Right cardiac atrium (tissue), 5 donors: ENCODE results near the gene TMEM163. TPM values are rescaled to one million over a fixed set of nuclear protein-coding genes. Genes with fewer than 3 reads are reported as not detected.

Source experiments
- ATAC-seq, 2 donors: fragments of 200-7000 bp; cut with Tn5 transposase; one replicate each; pipeline versions ENCODE4 v1.8.0 to v1.9.1; 2020; ENCODE audit warnings: moderate library complexity in 2 of 2, mild to moderate bottlenecking in 1 of 2
- DNase-seq, 3 donors: peaks; one replicate each; pipeline ENCODE4 v3.0.0-alpha.2; 2020
- H3K27ac ChIP-seq: one replicate; pipeline ENCODE4 v1.5.1; 2013; ENCODE audit warnings: mild to moderate bottlenecking, low read length, control low read depth, moderate library complexity
- H3K27me3 ChIP-seq: one replicate; pipeline ENCODE4 v1.6.1; 2013; ENCODE audit not compliant: control insufficient read depth, insufficient read depth
- H3K4me1 ChIP-seq: one replicate; pipeline ENCODE4 v1.6.1; 2013; ENCODE audit warnings: low read length; ENCODE audit not compliant: control insufficient read depth, insufficient read depth
- H3K4me3 ChIP-seq: one replicate; pipeline ENCODE4 v1.5.1; 2013; ENCODE audit warnings: low read length, control low read depth
- H3K9me3 ChIP-seq: one replicate; pipeline ENCODE4 v1.6.1; 2013; ENCODE audit warnings: low read length; ENCODE audit not compliant: control insufficient read depth
- WGBS: extraction: QIAGEN DNeasy Blood & Tissue Kit; methylation state at CpG from one replicate; pipeline ENCODE4 v1.1.7; 2013; 5-methylcytosine and 5-hydroxymethylcytosine counted together
- intact Hi-C, 4 donors: fragments of 100-400 bp; cut with DNase I; formaldehyde crosslinking; loops; one replicate each; pipeline versions ENCODE4 v1.11.0 to v1.14.0; 2022 to 2023
- polyA plus RNA-seq: library from polyadenylated mRNA; stranded (reverse); fragments of 200-250 nt; gene quantifications from one replicate; pipeline ENCODE4 v1.2.3, GENCODE V29; 2013
- total RNA-seq, 4 donors: library from RNA; stranded (reverse); fragmentation: NEBNext Ultra II Directional; extraction: Animal tissue kit (Norgen Biotek cat#: 25700); gene quantifications; one replicate each; pipeline ENCODE4 v1.2.1, GENCODE V29; 2021
- donor health status: healthy with polysubstance abuse.
- donor health status: DM: no; HTN: yes; CAD: no.
- donor health status: DM: no; HTN: no; CAD: no.
- donor health status: DM: no; HTN: yes; CAD: no; lungs with severe emphysema.
- donor health status: DM: yes; HTN: yes; CAD: no.

TMEM163 gene
- total and polyA plus RNA-seq, 5 donors = 3.3 to 7.1 (median 4.9) TPM

- 67% methylated on average over 10 of the region's 10 CpGs for WGBS
- ATAC-seq = peak in 1 of 2 donors; percentile 6
- intact Hi-C loops = loop anchor here in 1 of 4 donors (10.0 kb wide), 1 partner anchor 569 kb away; no protein-coding TSS in a partner anchor
Observed at GRCh38 chr2:134453973-134454372, 264.8 kb downstream of the TMEM163 start.

DNA sequence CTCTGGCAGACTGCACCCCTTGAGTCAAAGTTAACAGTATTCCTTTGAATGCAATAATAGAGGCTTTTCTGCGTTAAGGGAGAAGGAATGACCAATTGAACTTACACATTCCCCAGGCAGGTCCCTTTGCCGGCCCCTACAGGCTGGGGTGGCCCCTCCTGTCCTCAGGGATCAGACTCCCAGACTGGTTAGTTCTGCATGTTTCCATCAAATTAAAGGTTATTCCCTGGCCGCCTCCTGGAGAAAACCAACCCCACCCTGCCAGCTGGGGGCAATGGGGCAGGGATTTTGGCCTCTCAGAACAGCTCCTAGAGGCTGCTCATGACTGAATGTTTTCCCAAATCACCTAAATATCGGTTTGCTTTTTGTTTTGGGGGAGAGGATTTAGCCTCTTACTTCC lies 265.3 kb downstream of the TMEM163 start:
- no peak overlapping the region for H3K27ac ChIP-seq
- DNase-seq (no peak), ATAC-seq (no peak)
- no peaks in the 10 kb centered on the region for H3K9me3 ChIP-seq
- no peak overlapping the region for H3K4me3 ChIP-seq
- intact Hi-C loops = loop anchor here in 1 of 4 donors (10.0 kb wide), 1 partner anchor 569 kb away; no protein-coding TSS in a partner anchor
- H3K27me3 ChIP-seq = no peaks in the 10 kb centered on the region
- H3K4me1 ChIP-seq = no peaks in the 10 kb centered on the region
- WGBS = 72% methylated on average over 4 of the region's 4 CpGs

More at GRCh38 chr2:134453973-134454372, 264.8 kb downstream of the TMEM163 start:
- DNase-seq = no peak
- Histone ChIP-seq H3K4me3 (no peak overlapping the region), H3K27me3 (no peaks in the 10 kb centered on the region), H3K9me3 (no peaks in the 10 kb centered on the region), H3K4me1 (no peaks in the 10 kb centered on the region), H3K27ac (no peak overlapping the region)

GRCh38 chr2:134452042-134452733 lies 266.6 kb downstream of the TMEM163 start:
- no peak for DNase-seq
- no peaks in the 10 kb centered on the region for H3K27me3 ChIP-seq
- ATAC-seq = no peak
- 86% methylated on average over 9 of the region's 9 CpGs for WGBS
- no peaks in the 10 kb centered on the region for H3K9me3 ChIP-seq
- H3K4me1 ChIP-seq = no peaks in the 10 kb centered on the region
- H3K4me3 ChIP-seq = no peak overlapping the region
- no peak overlapping the region for H3K27ac ChIP-seq
- intact Hi-C loops = loop anchor here in 1 of 4 donors (10.0 kb wide), 1 partner anchor 567 kb away; no protein-coding TSS in a partner anchor

GRCh38 chr2:134451347-134451630 lies 267.5 kb downstream of the TMEM163 start:
- H3K4me3 ChIP-seq = no peak overlapping the region
- H3K27ac ChIP-seq = no peak overlapping the region
- no peaks in the 10 kb centered on the region for H3K9me3 ChIP-seq
- DNase-seq = no peak
- WGBS = 34% methylated on average over 2 of the region's 2 CpGs
- no peak for ATAC-seq
- H3K27me3 ChIP-seq = no peaks in the 10 kb centered on the region
- intact Hi-C loops = loop anchor here in 1 of 4 donors (10.0 kb wide), 1 partner anchor 566 kb away; no protein-coding TSS in a partner anchor
- peaks cover 3% of the 10 kb centered on the region for H3K4me1 ChIP-seq

DNA sequence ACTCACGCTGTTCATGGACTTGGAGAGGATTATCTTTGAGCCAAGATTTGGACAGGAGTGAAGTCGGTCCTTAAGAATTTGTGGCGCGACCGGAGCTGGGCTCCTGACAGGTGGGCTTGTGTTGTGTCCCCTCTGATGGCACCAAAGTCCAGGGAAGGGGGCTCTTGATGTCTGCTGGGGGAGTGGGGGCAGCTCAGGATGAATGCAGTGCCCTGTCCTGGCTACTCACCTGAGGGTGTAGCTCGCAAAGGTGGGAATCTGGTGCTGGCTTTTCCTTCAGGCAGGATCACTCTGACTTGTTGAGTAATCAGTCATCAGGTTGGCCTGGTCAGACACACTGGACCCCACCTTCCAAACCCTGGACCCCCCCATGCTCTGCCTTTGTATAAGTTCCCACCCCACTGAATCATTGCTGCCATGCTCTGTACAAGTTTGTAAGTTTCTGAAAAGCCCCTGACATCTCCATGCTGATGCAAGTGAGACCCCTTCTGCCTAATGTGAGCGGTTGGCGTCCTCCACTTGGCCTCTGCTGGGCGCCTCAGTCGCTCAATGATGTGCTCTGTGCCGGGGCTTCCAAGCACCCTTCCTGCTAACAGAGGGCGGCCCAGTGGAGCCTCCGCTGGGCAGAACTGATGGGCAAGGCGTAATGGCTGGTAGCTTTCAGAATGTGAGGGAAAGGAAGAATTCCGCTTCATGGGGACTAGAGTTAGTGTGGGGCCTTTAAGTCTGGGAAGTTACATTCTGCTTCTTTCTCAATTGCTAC lies 268.9 kb downstream of the TMEM163 start:
- ATAC-seq = no peak
- DNase-seq = no peak
- Histone ChIP-seq H3K9me3 (no peaks in the 10 kb centered on the region), H3K4me1 (peaks cover 7% of the 10 kb centered on the region), H3K27ac (no peak overlapping the region), H3K27me3 (no peaks in the 10 kb centered on the region), H3K4me3 (no peak overlapping the region)
- WGBS = 96% methylated on average over 15 of the region's 15 CpGs
- intact Hi-C loops = loop anchor here in 1 of 4 donors (10.0 kb wide), 2 partner anchors 75 to 565 kb away; no protein-coding TSS in a partner anchor

DNA sequence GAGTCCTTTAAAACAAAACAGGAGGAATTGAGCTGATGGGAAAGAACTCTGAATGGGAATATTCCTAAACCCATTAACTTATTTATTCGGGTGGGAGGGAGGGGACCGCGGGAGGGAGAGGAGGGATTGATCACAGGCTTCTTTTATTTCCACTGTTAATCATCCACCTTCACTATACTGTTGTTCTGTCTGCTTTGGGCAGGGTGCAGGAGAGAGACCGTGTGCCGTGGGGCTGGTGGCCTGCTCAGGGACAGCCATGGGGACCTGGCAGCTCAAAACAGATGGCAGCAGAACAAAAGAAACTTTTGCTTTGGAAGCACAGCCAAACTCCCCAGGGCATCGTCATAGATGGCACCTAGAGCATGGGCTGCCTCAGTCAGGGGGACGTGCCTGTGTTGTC lies 269.6 kb downstream of the TMEM163 start:
- ATAC-seq (no peak), DNase-seq (no peak)
- H3K27me3 ChIP-seq = no peaks in the 10 kb centered on the region
- WGBS = 89% methylated on average over 7 of the region's 7 CpGs
- no peaks in the 10 kb centered on the region for H3K9me3 ChIP-seq
- intact Hi-C loops = loop anchor here in 1 of 4 donors (10.0 kb wide), 1 partner anchor 74 kb away; no protein-coding TSS in a partner anchor
- no peak overlapping the region for H3K27ac ChIP-seq
- H3K4me1 ChIP-seq = peaks cover 7% of the 10 kb centered on the region
- H3K4me3 ChIP-seq = no peak overlapping the region

GRCh38 chr2:134448650-134449049 lies 270.1 kb downstream of the TMEM163 start:
- Histone ChIP-seq H3K27me3 (no peaks in the 10 kb centered on the region), H3K9me3 (no peaks in the 10 kb centered on the region), H3K27ac (no peak overlapping the region), H3K4me1 (peaks cover 7% of the 10 kb centered on the region), H3K4me3 (no peak overlapping the region)
- intact Hi-C loops = loop anchor here in 1 of 4 donors (10.0 kb wide), 1 partner anchor 74 kb away; no protein-coding TSS in a partner anchor
- DNase-seq (no peak), ATAC-seq (no peak)
- WGBS = 94% methylated on average over 6 of the region's 6 CpGs

DNA sequence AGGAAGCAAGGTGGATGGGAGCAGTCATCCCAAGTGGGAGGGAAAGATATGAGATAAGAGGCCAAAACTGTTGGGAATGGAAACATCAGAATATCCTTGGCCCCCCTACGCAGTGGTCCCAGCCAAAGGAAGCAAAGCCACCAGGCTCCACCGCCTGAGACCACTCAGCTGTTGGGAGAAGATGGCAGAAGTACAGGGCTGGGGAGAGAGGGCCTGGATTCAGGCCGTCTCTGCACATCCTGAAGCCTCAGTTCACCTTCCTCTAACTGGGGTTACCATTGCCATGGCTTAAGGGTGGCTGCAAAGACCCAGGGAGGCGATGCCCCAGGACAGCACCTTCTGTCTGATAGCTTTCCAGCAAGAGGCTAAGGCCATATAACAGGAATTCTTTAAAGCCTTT lies 271.1 kb downstream of the TMEM163 start:
- H3K27me3 ChIP-seq = no peaks in the 10 kb centered on the region
- 96% methylated on average over 4 of the region's 4 CpGs for WGBS
- H3K4me1 ChIP-seq = peaks cover 7% of the 10 kb centered on the region
- no peak overlapping the region for H3K4me3 ChIP-seq
- DNase-seq = no peak
- no peak overlapping the region for H3K27ac ChIP-seq
- no peak for ATAC-seq
- intact Hi-C loops = loop anchor here in 1 of 4 donors (10.0 kb wide), 1 partner anchor 73 kb away; no protein-coding TSS in a partner anchor
- H3K9me3 ChIP-seq = no peaks in the 10 kb centered on the region

DNA sequence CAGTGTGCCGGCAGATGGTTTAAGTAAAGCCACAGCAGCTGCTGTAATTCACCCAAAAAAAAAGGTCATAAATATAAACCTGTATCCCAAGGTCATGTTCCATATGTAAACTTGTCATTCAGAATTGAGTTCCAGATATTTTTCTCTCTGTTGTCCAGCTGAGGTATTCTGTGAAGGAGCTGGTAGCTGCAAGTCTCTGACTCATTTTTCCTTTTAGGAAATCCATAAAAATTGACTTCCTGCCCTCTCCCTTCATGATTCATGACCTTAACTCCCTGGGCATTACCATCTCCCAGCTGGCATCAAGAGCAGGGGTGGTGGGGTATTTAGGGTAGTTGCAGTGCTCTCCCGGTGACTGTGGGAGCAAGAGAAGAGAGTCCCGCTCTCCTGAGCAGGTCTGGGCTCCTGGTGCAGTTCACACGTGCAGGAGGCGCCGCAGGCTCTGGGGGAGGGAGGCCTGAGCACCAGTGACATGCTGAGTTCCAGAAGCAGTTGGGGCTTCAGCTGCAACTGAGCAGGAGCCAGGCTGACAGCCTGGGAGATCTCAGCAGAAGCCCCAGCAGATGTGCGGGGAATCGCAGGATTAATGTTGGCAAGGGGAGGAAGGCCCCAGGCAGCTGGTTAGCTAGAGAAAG lies 272.3 kb downstream of the TMEM163 start:
- ATAC-seq = no peak
- DNase-seq = no peak
- H3K9me3 ChIP-seq = no peaks in the 10 kb centered on the region
- 64% methylated on average over 8 of the region's 8 CpGs for WGBS
- no peak overlapping the region for H3K4me3 ChIP-seq
- peaks cover 9% of the 10 kb centered on the region for H3K4me1 ChIP-seq
- peak overlapping the region; percentile 12 for H3K27ac ChIP-seq
- intact Hi-C loops = loop anchor here in 1 of 4 donors (10.0 kb wide), 1 partner anchor 72 kb away; no protein-coding TSS in a partner anchor
- H3K27me3 ChIP-seq = no peaks in the 10 kb centered on the region

DNA sequence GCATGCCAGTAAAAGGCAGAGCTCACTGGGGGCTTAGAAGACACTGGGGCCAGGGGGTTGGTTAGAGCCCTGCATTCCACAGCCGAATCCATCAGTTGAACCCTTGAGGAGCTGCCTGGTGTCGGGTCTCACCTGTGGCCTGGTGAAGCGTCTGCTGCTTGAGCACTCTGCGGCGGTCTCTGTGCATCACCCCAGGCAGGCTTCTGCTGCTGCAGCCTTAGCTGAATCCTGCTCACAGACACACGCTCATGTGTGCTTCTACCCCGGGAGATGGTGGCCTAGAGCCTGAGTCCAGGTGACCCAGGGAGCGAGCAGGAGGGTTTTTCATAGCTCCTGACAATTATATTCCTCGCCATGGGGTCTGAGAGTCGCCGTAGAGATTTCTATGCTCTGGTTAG lies 272.8 kb downstream of the TMEM163 start:
- no peaks in the 10 kb centered on the region for H3K9me3 ChIP-seq
- no peak overlapping the region for H3K4me3 ChIP-seq
- 82% methylated on average over 11 of the region's 11 CpGs for WGBS
- ATAC-seq (no peak), DNase-seq (no peak)
- no peak overlapping the region for H3K27ac ChIP-seq
- H3K27me3 ChIP-seq = no peaks in the 10 kb centered on the region
- intact Hi-C loops = loop anchor here in 1 of 4 donors (10.0 kb wide), 1 partner anchor 71 kb away; no protein-coding TSS in a partner anchor
- peaks cover 10% of the 10 kb centered on the region for H3K4me1 ChIP-seq
